Measurements from ENCODE around the gene MEP1B.

MEP1B gene

GRCh38 chr18:32262092-32262491 lies 72.3 kb downstream of the MEP1B start:
- H3K36me3 ChIP-seq (ENCODE audit: control insufficient read depth, insufficient read depth, low read length), result no peaks in the 10 kb centered on the region
- no peaks in the 10 kb centered on the region for H3K27me3 ChIP-seq (ENCODE audit: control insufficient read depth, insufficient read depth, low read length)
- no peaks in the 10 kb centered on the region for H3K9me3 ChIP-seq (ENCODE audit: control insufficient read depth, low read length)
- no peak overlapping the region for H3K4me3 ChIP-seq (ENCODE audit: low read depth, low read length)
- H3K4me2 ChIP-seq (ENCODE audit: low read length), result no peak overlapping the region
- no peak overlapping the region for H3K9ac ChIP-seq
- no peaks in the 10 kb centered on the region for H3K4me1 ChIP-seq
- H2AFZ ChIP-seq, result no peak overlapping the region
- no peak overlapping the region for H3K27ac ChIP-seq
- H3K79me2 ChIP-seq, result no peaks in the 10 kb centered on the region
- TF ChIP-seq CTCF (IDR thresholded peaks at IDR 0.05), result no peak

DNA sequence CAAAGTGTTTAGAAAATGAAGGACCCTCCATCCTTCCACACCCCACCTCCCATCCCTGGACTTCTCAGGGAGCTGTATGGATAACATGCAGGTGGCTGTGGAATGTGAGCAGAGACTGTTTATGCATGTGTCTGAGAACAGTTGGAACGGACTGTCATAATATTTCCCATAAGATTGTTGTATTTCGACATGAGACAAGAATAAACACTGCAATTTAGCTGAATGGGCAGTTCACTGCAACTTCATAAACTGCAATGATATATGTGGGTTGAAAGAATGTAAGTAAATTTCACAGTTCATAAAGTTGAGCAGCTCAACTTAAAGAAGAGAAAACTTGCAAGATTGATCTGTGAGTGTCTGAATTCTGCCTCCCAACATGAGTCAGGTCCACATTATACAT lies 74.6 kb downstream of the MEP1B start:
- Histone ChIP-seq H3K9ac (no peak overlapping the region), H3K9me3 (ENCODE audit: control insufficient read depth, low read length) (no peaks in the 10 kb centered on the region), H3K4me3 (ENCODE audit: low read depth, low read length) (no peak overlapping the region), H3K27me3 (ENCODE audit: control insufficient read depth, insufficient read depth, low read length) (no peaks in the 10 kb centered on the region), H2AFZ (no peak overlapping the region), H3K79me2 (no peaks in the 10 kb centered on the region), H3K4me1 (no peaks in the 10 kb centered on the region), H3K27ac (no peak overlapping the region), H3K4me2 (ENCODE audit: low read length) (no peak overlapping the region), H3K36me3 (ENCODE audit: control insufficient read depth, insufficient read depth, low read length) (no peaks in the 10 kb centered on the region)
- TF ChIP-seq CTCF (IDR thresholded peaks at IDR 0.05), result no peak

GRCh38 chr18:32267463-32267862 lies 77.6 kb downstream of the MEP1B start:
- Histone ChIP-seq H2AFZ (no peak overlapping the region), H3K4me2 (ENCODE audit: low read length) (no peak overlapping the region), H3K9me3 (ENCODE audit: control insufficient read depth, low read length) (no peaks in the 10 kb centered on the region), H3K27me3 (ENCODE audit: control insufficient read depth, insufficient read depth, low read length) (no peaks in the 10 kb centered on the region), H3K9ac (no peak overlapping the region), H3K4me1 (no peaks in the 10 kb centered on the region), H3K4me3 (ENCODE audit: low read depth, low read length) (no peak overlapping the region), H3K79me2 (no peaks in the 10 kb centered on the region), H3K36me3 (ENCODE audit: control insufficient read depth, insufficient read depth, low read length) (no peaks in the 10 kb centered on the region), H3K27ac (no peak overlapping the region)
- no peak for TF ChIP-seq CTCF (IDR thresholded peaks at IDR 0.05)
